ENCODE measurements around the gene TBC1D9B. TPM values are rescaled to one million over a fixed set of nuclear protein-coding genes. Genes with fewer than 3 reads are reported as not detected.

The TBC1D9B gene
- total and polyA plus RNA-seq, 8 donors, result 42.1 to 87.2 (median 54.9) TPM

- FAIRE-seq, result no peak
- DNase-seq, result no peak
- no peak for ATAC-seq
- Histone ChIP-seq H3K4me1 (peaks cover 3 to 8% (median 7%) of the 10 kb centered on the region in 3 donors), H3K4me3 (no peak overlapping the region), H3K27me3 (no peaks in the 10 kb centered on the region), H3K36me3 (no peaks in the 10 kb centered on the region), H3K27ac (no peak overlapping the region), H3K9me3 (no peaks in the 10 kb centered on the region)
- no peak for TF ChIP-seq CTCF (IDR thresholded peaks at IDR 0.05)
- intact Hi-C loops (cut with DNase I), result no loop called here
- 85 to 87% methylated on average over 5 of the region's 5 CpGs for WGBS, 2 donors
These were observed 94.6 kb downstream of the TBC1D9B start for GRCh38 chr5:179812997-179813607.

- Histone ChIP-seq H3K4me3 (no peak overlapping the region), H3K27ac (no peak overlapping the region), H3K36me3 (no peaks in the 10 kb centered on the region), H3K27me3 (no peaks in the 10 kb centered on the region), H3K9me3 (no peaks in the 10 kb centered on the region), H3K4me1 (peaks cover 0 to 2% (median 0%) of the 10 kb centered on the region in 3 donors)
- intact Hi-C loops (cut with DNase I), result no loop called here
- TF ChIP-seq CTCF (IDR thresholded peaks at IDR 0.05), result no peak
- ATAC-seq (no peak), DNase-seq (peak in 2 of 6 donors; percentile 12 to 51), FAIRE-seq (no peak)
- WGBS, 2 donors, result 94% methylated on average over 27 of the region's 27 CpGs
These were observed 95.4 kb downstream of the TBC1D9B start for GRCh38 chr5:179812135-179812825.

Other genes with a start within 250 kb of the TBC1D9B start
- gene CBY3, start 226.9 kb downstream of the TBC1D9B start, total RNA-seq, result not detected
- not detected for gene CBY3, start 226.9 kb downstream of the TBC1D9B start, polyA plus RNA-seq
- gene CANX, start 208.9 kb downstream of the TBC1D9B start, total RNA-seq, result 100 to 1,000 TPM; 353 to 633 (median 516) TPM
- gene CANX, start 208.9 kb downstream of the TBC1D9B start, polyA plus RNA-seq, result 100 to 1,000 TPM in 1 of 2 donors, 10 to 100 TPM in 1; 66.3 to 117 TPM
- gene MAML1, start 175.1 kb downstream of the TBC1D9B start, total RNA-seq, result 10 to 100 TPM; 10.7 to 18.0 (median 11.5) TPM
- 1 to 10 TPM; 7.1 TPM for gene MAML1, start 175.1 kb downstream of the TBC1D9B start, polyA plus RNA-seq
- 1 to 10 TPM; 1.1 to 8.7 (median 4.5) TPM for gene LTC4S, start 113.9 kb downstream of the TBC1D9B start, total RNA-seq
- 10 to 100 TPM in 1 of 2 donors, 1 to 10 TPM in 1; 4.2 to 10.9 TPM for gene LTC4S, start 113.9 kb downstream of the TBC1D9B start, polyA plus RNA-seq
- gene MGAT4B, start 101.0 kb downstream of the TBC1D9B start, total RNA-seq, result 10 to 100 TPM; 33.7 to 97.5 (median 45.9) TPM
- 10 to 100 TPM; 58.7 to 65.4 TPM for gene MGAT4B, start 101.0 kb downstream of the TBC1D9B start, polyA plus RNA-seq
- 100 to 1,000 TPM; 159 to 261 (median 228) TPM for gene SQSTM1, start 87.0 kb downstream of the TBC1D9B start, total RNA-seq
- 100 to 1,000 TPM; 125 to 166 TPM for gene SQSTM1, start 87.0 kb downstream of the TBC1D9B start, polyA plus RNA-seq
- 10 to 100 TPM in 5 of 6 donors, 1 to 10 TPM in 1; 8.6 to 19.1 (median 13.6) TPM for gene MRNIP, start 49.1 kb downstream of the TBC1D9B start, total RNA-seq
- 10 to 100 TPM; 49.2 to 53.1 TPM for gene MRNIP, start 49.1 kb downstream of the TBC1D9B start, polyA plus RNA-seq
- gene RNF130, start 163.9 kb upstream of the TBC1D9B start, total RNA-seq, result 10 to 100 TPM; 30.4 to 57.8 (median 37.8) TPM
- 10 to 100 TPM; 21.4 to 43.7 TPM for gene RNF130, start 163.9 kb upstream of the TBC1D9B start, polyA plus RNA-seq

All from pancreas (tissue), 10 donors.